ENCODE results near the gene C4A. TPM values are rescaled to one million over a fixed set of nuclear protein-coding genes. Genes with fewer than 3 reads are reported as not detected.

C4A gene
- total RNA-seq, 2 donors from 2014 or later, result 30.2 to 162 TPM

DNA sequence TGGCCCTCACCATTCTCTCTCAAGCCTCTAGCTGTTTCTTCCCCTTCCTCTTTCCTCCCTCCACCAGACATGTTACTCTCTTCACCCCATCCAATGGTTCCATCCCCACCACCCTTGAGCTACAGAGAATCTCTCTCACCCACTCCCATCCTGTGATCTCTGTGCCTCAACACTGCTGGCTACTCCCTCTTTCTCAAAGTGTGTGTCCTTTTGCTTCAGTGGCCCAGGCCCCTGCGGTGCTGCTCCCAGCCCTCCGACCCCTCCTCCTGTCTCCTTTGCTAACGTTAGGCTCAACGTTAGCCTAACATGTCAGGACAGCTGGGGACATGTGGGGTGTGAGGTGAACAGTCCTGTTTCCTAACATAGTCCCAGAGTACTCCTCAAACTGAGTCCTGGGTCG, 29.0 kb upstream of the C4A start:
- no peak for TF ChIP-seq CTCF (IDR thresholded peaks at IDR 0.05)
- H3K27ac ChIP-seq, result no peak overlapping the region
- no peak for ATAC-seq (ENCODE audit: insufficient number of reproducible peaks, low FRiP score, low read depth)
- H3K4me1 ChIP-seq (ENCODE audit: control insufficient read depth in 1 of 2, low read depth in 2 of 2), result peaks cover 0 to 10% of the 10 kb centered on the region in 2 donors
- no peak for DNase-seq (ENCODE audit: low spot score)
- H3K9me3 ChIP-seq, result no peaks in the 10 kb centered on the region
- H3K27me3 ChIP-seq (replicated peaks; ENCODE audit: insufficient read depth), result no peaks in the 10 kb centered on the region
- H3K4me3 ChIP-seq, result no peak overlapping the region
- H3K36me3 ChIP-seq, result peaks cover 45% of the 10 kb centered on the region

- H3K9me3 ChIP-seq, result no peaks in the 10 kb centered on the region
- H3K36me3 ChIP-seq, result peaks cover 45% of the 10 kb centered on the region
- H3K27ac ChIP-seq, result no peak overlapping the region
- H3K4me3 ChIP-seq, result no peak overlapping the region
- no peaks in the 10 kb centered on the region for H3K27me3 ChIP-seq (replicated peaks; ENCODE audit: insufficient read depth)
- peaks cover 3 to 19% of the 10 kb centered on the region in 2 donors for H3K4me1 ChIP-seq (ENCODE audit: control insufficient read depth in 1 of 2, low read depth in 2 of 2)
- DNase-seq (ENCODE audit: low spot score) (no peak), ATAC-seq (ENCODE audit: insufficient number of reproducible peaks, low FRiP score, low read depth) (no peak)
- TF ChIP-seq CTCF (IDR thresholded peaks at IDR 0.05), result no peak
These were observed 27.3 kb upstream of the C4A start for GRCh38 chr6:31954511-31954910.

DNA sequence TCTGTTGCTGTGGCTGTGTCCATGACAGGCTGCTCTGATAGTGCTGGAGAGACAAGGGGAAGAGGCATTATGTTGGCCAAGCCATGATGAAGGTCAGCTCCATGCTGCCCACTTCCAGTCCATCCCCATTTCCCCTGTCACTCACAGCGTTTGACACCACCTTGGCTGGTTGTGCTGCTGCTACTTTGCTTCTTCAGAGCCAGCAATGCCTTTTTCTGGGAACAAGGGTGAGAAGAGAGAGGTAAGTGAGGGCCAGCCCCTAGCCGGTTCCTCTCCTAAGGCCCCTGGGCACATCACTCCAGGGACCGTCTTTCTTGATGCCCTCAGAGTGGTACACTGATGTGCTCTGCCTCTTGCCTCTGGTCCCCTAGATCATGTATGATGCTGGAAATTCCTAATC, 25.1 kb upstream of the C4A start:
- TF ChIP-seq CTCF (IDR thresholded peaks at IDR 0.05), result no peak
- DNase-seq (ENCODE audit: low spot score) (no peak), ATAC-seq (ENCODE audit: insufficient number of reproducible peaks, low FRiP score, low read depth) (no peak)
- Histone ChIP-seq H3K9me3 (no peaks in the 10 kb centered on the region), H3K36me3 (peaks cover 52% of the 10 kb centered on the region), H3K27ac (no peak overlapping the region), H3K4me1 (ENCODE audit: control insufficient read depth in 1 of 2, low read depth in 2 of 2) (peaks cover 4 to 26% of the 10 kb centered on the region in 2 donors), H3K4me3 (no peak overlapping the region), H3K27me3 (replicated peaks; ENCODE audit: insufficient read depth) (no peaks in the 10 kb centered on the region)

- H3K36me3 ChIP-seq, result peaks cover 59% of the 10 kb centered on the region
- no peak for DNase-seq (ENCODE audit: low spot score)
These were observed 23.5 kb upstream of the C4A start for GRCh38 chr6:31958412-31958740.

More at GRCh38 chr6:31958412-31958740, 23.5 kb upstream of the C4A start:
- peak; percentile 4 for ATAC-seq (ENCODE audit: insufficient number of reproducible peaks, low FRiP score, low read depth)
- no peak for TF ChIP-seq CTCF (IDR thresholded peaks at IDR 0.05)
- Histone ChIP-seq H3K9me3 (no peaks in the 10 kb centered on the region), H3K4me1 (ENCODE audit: control insufficient read depth in 1 of 2, low read depth in 2 of 2) (peaks cover 4 to 23% of the 10 kb centered on the region in 2 donors), H3K4me3 (peak overlapping the region; percentile 92), H3K27me3 (replicated peaks; ENCODE audit: insufficient read depth) (no peaks in the 10 kb centered on the region), H3K27ac (peak overlapping the region; percentile 84 to 94)
